HG02571 (cell line): ENCODE data around the gene RFPL2.
"Not testable (repeated sequence)": the region's sequence is repeated elsewhere in the genome, so short reads cannot be mapped to it uniquely, and the experiment has no call there.

Source experiments
- ATAC-seq: cut with Tn5 transposase; IDR thresholded peaks from one replicate; pipeline ENCODE4 v1.9.1; 2021; ENCODE audit warnings: mild to moderate bottlenecking, moderate library complexity; ENCODE audit not compliant: unreplicated experiment

Gene RFPL2

DNA sequence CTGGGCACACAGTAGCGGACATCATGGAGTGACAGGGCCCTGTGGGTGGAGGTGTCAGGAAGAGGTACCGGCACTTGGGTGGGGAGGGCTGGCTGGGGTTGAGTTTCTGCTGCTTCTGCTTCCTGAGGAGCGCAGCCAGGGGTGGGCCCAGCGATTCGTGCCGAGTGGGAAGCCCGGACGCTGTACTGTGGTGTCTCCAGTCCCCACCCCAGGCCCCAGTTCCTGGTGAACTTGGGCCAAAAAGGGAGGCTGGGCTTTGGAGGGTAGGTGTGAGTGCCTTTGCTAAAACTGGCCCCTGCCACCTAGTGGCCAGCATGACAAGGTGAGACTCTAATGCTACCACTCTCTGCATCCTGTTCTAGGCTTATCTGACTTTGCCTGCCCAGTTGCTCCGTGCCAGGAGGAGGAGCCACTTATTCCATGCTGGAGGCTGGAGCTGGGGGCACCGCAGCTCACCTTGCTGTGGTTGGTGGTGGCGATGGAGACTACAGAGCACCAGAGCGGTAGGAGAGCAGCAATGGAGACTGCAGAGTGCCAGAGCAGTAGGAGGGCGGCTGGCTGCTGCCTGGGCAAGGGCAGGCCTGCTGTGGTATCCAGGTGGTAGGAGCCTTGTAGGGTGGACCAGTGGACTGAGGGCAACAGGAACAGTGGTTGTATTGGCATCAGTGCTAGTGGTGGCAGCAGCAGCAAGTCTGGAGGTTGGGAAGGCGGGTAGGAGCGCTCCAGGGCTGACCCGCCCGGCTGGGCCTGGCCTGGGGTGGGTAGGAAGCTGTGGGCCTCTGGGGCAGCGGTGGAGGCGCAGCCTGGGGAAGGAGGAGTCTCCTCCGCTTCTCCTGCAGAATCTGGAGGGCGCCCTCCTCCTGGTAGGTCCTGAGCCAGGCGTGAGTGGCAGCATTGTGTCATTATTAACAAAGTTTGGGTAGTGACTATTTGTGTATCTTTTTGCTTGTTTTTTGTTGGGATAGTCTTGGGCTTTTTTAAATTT is 2.2 kb upstream of the RFPL2 start:
- ATAC-seq: no peak

DNA sequence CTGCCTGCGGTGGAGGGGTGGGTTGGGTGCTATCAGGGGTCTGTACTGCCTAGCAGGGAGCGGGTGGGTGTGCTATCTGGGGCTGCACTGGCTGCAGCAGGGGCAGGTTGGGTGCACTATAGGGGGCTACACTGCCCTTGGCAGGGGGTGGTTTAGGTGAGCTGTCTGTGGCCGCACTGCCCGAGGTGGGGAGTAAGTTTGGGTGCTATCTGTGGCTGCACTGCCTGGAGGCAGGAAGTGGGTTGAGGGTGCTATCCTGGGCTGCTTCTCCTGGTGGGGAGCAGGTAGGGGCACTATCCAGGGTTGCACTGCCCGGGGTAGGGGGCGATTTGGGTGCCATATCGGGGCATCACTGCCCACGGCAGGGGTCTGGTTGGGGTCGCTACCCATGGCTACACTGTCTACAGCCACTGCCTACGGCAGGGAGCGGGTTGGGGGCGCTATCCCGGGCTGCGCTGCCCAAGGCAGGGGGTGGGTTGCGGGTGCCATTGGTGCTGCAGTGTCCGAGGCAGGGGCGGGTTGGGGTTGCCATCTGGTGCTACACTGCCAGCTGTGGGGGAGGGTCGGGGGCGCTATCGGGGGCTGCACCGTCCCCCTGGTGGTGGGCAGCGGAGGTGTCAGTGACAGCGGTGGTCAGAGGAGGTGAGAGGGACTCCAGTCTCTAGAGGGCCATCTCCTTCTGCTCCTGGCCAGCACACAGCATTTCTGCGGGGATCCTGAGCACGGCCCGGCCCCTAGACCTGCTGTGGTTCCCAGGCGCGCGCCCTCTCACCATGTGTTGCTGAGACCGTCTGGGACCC is 1.3 kb upstream of the RFPL2 start:
- ATAC-seq: no peak

DNA sequence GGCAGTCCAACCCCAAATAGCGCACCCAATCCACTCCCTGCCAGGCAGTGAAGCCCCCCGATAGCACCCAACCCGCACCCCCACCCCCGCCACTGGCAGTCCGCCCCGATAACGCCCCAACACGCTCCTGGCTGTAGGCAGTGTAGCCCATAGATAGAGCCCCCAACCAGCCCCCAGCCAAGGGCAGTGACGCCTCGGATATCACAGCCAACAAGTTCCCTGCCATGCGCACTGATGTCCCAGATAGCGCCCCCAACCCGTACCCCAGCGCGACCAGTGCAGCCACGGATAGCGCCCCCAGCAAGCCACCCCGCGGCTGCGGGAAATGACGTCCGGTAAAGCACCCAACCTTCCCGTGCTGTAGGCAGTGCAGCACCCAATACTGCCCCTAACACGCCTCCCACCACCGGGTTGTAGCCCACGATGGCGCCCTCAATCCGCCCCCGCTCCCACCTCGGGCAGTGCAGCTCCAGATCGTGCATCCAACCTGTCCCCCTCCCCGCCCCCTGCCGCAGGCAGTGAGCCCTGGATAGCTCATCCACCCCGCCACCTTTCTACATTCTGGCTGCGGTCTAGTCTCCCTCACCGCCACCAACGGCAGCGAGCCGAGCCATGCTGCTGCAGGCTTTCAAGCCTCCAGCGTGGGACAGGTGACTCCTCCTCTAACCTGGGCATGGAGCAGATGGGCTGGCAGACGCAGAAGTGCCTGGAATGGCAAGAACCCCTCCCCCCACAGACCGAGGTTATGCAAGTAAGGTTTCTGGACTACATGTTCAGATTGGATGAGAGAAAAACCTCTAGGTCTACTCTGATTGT is 625 bp downstream of the RFPL2 start:
- ATAC-seq: no peak

DNA sequence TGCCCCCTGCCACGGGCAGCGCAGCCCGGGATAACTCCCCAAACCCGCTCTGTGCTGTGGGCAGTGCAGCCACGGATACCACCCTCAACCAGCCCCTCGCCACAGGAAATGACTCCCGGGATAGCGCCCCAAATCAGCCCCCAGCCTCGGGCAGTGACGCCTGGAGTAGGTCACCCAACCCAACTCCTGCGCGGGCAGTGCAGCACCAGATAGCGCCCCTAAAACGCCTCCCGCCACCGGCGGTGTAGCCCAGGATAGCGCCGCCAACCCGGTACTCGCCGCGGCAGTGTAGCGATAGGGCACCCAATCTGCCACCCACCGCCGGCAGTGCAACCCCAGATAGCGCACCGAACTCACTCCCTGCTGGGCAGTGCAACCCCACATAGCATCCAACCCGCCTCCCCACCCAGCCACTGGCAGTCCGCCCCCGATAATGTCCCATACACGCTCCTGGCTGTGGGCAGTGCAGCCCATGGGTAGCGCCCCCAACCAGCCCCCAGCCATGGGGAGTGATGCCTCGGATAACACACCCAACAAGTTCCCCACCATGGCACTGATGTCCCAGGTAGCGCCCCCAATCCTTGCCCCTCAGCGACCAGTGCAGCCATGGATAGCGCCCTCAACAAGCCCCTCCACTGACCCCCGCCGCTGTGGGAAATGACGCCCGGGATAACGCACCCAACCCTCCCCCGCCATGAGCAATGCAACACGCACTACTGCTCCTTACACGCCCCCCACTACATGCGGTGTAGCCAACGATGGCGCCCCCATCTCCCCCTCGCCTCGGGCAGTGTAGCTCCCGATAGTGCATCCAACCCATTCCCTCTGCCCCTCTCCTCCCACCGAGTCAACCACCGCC is 1.5 kb downstream of the RFPL2 start:
- no peak for ATAC-seq

GRCh38 chr22:32202539-32203180 is 2.2 kb downstream of the RFPL2 start:
- no peak for ATAC-seq

DNA sequence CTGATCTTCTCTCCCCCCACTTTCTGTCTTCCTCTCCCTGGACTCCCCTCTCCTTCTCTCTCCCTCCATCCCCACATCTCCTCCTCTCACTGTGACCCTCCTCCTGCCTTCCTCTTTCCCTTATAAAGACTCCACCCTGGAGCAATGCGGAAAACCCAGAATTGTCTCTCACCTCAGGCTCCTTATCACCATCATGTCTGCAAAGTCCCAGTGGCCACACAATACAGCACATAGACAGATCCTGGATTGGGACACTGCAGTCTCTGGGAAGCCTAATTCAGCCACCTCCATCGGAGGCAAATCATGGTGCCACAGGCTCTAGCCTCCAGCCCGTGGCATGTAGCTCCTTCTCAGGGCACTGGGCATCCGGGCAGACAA is 2.7 kb downstream of the RFPL2 start:
- ATAC-seq: no peak

DNA sequence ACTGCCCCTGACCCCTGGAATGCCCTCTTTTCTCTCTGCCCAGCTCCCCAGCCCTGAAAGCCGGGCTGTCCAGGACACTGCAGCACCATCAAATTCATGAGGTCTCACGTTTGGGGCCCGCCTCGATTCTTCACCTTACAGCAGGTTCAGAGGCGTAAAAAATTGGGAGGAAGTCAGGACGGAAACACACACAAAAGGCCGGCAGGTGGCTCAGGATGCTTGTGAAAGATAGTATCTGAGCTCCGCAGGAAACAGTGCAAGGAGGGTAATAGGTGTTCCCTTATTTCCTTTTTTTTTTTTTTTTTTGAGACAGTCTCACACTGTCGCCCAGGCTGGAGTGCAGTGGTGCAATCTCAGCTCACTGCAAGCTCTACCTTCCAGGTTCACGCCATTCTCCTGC is 4.1 kb downstream of the RFPL2 start:
- no peak for ATAC-seq

DNA sequence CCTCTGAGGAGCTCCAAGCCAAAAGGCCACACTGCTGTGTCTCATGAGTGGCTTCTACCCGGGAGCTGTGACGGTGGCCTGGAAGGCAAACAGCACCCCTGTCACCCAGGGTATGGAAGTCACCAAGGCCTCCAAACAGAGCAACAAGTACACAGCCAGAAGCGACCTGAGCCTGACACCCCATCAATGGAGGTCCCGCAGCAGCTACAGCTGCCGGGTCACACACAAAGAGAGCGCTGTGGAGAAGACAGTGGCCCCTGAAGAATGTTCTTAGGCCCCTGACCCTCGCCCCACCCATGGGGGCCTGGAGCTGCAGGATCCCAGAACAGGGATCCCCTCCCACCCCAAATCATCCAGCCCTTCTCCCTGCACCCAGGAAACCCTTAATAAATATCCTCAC is 4.9 kb downstream of the RFPL2 start:
- ATAC-seq: no peak

DNA sequence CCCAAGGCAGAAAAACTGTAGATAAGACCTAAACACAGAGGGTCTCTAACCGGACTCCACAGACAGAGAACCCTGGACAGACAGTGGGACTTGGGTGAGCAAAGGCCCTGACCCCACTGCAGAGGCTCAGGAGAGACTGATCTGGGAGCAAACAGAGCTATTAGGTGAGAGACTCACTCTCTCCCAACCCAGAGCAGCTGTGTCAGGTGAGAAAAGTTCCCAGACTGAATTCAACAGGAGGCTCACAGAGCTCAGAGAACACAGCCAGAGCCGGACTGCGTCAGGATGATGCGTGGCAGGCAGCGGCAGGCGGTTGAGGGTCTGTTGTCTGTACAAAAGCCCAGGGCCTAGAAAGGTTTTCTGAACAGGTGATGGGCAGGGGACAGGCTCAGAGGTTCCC is 5.5 kb downstream of the RFPL2 start:
- ATAC-seq: no peak

DNA sequence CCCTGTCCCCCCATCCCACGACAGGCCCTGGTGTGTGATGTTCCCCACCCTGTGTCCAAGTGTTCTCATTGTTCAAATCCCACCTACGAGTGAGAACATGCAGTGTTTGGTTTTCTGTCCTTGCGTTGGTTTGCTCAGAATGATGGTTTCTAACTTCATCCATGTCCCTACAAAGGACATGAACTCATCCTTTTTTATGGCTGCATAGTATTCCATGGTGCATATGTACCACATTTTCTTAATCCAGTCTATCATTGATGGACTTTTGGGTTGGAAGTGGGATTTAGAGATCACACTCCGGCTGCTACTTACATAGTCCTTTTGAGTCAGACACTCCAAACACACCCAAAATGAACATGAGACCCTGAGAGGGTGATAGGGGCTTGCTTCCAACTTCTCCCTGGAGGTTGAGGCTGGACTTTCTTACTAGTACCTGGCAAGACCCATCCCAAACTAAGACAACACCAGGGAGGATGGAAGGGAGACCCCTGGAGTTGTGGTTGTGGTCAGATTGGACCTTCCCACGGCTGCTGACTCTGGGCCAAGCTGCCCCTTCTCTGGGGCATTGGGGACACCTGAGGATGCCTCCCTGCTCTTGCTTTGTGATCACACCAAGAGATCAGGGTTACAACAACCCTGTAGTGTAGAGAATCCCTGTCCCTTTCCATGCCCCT is 7.2 kb downstream of the RFPL2 start:
- ATAC-seq: not testable (repeated sequence)

DNA sequence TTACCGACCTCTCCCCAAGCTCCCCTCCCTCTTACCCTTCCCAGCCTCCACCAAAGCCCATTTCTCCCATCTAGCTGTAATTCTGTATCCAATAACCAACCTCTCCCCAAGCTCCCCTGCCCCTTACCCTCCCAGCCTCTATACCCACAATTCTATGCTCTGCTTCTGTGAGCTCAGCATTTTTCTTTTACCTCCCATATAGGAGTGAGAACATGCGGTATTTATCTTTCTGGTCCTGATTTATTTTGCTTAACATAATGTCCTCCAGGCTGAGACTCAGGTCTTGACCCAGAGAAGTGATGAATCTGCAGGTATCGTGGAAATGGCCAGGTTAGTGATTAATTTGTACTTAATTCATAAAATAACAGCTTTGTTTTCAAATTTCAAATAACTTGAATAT is 9.0 kb downstream of the RFPL2 start:
- not testable (repeated sequence) for ATAC-seq

- ATAC-seq: not testable (repeated sequence)
These were observed 11.5 kb downstream of the RFPL2 start for GRCh38 chr22:32193346-32193745.

GRCh38 chr22:32191021-32191420 is 13.9 kb downstream of the RFPL2 start:
- not testable (repeated sequence) for ATAC-seq

- no peak for ATAC-seq
These were observed 19.1 kb downstream of the RFPL2 start for GRCh38 chr22:32185821-32186220.

DNA sequence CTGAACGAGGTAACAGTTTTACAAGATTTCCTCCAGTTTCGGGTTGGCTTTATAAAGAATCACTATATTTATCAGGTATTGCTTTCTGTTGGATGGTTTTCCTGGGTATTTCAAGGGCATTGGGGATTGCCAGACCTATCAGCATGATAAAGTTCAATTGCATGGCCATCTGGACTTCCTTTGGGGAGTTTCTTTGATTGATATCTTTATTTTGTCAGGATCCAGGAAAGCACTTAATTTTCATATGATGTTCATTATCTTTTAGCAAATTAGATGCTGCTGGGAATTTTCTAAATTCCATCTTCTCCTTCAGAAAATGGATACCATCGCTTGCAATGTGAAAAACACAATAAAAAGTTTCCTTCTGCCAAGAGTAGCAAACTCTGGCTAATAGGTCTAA is 21.2 kb downstream of the RFPL2 start:
- no peak for ATAC-seq

DNA sequence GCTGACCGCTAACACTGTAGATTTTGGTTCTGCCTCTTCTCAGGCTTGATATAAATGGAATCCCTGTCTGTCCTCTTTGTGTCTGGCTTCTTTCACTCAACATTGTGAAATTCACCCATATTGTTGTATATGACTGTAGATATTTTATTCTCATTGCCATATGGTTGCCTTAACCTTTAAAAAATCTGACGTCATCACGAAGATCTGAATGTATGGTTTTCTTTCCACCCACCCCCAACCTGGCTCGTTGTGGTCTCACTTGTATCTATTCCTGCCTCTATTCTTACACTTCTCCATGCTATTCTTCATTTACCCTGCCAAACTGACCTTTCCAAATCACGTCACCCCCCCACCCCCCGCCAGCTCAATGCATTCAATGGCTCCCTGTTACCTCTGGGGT is 23.8 kb downstream of the RFPL2 start:
- no peak for ATAC-seq

DNA sequence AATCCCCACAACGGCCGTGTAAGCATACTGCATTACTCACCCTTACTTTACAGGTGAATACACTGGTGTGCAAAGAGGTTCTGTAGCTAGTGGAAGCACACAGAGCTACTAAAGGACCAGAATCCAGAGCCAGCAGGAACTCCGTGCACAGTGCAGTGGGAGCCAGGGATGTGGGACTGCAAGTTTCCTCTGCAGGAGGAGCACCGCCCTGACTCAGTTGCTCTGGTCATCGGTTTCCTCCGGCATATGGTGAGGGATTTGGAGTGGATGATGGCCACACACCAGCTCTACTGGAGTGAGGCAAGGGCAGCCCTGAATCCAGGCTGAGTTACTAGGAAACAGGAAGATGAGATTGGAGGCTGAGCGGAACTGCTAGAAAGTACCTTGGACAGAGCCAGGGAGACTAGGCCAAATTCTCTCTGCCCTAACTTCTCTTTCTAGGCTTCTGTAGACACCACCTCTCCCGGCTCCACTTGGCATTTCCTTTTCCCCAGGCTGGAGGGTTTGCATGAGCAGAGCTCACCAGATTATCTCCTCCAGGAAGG is 27.6 kb downstream of the RFPL2 start:
- no peak for ATAC-seq

GRCh38 chr22:32175683-32176644 is 28.9 kb downstream of the RFPL2 start:
- ATAC-seq: no peak
